ENCODE measurements around the gene TYW1B.
"Not testable (repeated sequence)": the region's sequence is repeated elsewhere in the genome, so short reads cannot be mapped to it uniquely, and the experiment has no call there.

The TYW1B gene

GRCh38 chr7:72540923-72541322 lies 287.1 kb downstream of the TYW1B start:
- no peak for DNase-seq

GRCh38 chr7:72540106-72540611 lies 287.8 kb downstream of the TYW1B start:
- DNase-seq = no peak

GRCh38 chr7:72539702-72540101 lies 288.3 kb downstream of the TYW1B start:
- no peak for DNase-seq

- no peak for DNase-seq
Observed at GRCh38 chr7:72538856-72539255, 289.1 kb downstream of the TYW1B start.

- no peak for DNase-seq
Observed at GRCh38 chr7:72538147-72538546, 289.9 kb downstream of the TYW1B start.

GRCh38 chr7:72536038-72536437 lies 292.0 kb downstream of the TYW1B start:
- not testable (repeated sequence) for DNase-seq

GRCh38 chr7:72531048-72531447 lies 297.0 kb downstream of the TYW1B start:
- not testable (repeated sequence) for DNase-seq

All from effector CD4-positive, alpha-beta T cell (primary cell).